Activated naive CD8-positive, alpha-beta T cell treated with anti-CD3 and anti-CD28 coated beads, Interleukin-2, amount 10 ng/mL, durations not matched to agents 7 days and 5 days (primary cell): ENCODE results near the gene CSRNP3. TPM values are rescaled to one million over a fixed set of nuclear protein-coding genes. Genes with fewer than 3 reads are reported as not detected.
"Not testable (repeated sequence)": the region's sequence is repeated elsewhere in the genome, so short reads cannot be mapped to it uniquely, and the experiment has no call there.

ENCODE experiments used
- ATAC-seq: fragments of 150-1000 bp; cut with Tn5 transposase; one replicate; pipeline ENCODE4 v1.10.0; 2021; ENCODE audit warnings: low read depth, moderate library complexity
- POLR2A ChIA-PET: fragments of 350-600 bp; sonication (Branson Sonifier 250); formaldehyde crosslinking; loops from one replicate; lab custom pipeline; 2021; ENCODE audit warnings: antibody characterized with exemption; lab: Charles Lee
- DNase-seq: peaks from one replicate; pipeline ENCODE4 v3.0.0; 2021
- H3K27ac Mint-ChIP-seq: one replicate; pipeline ENCODE4 v1.8.0; 2022; ENCODE audit warnings: mild to moderate bottlenecking, mixed read lengths
- H3K27me3 Mint-ChIP-seq: one replicate; pipeline ENCODE4 v1.8.0; 2022; ENCODE audit warnings: mild to moderate bottlenecking, moderate library complexity, mixed read lengths
- H3K36me3 Mint-ChIP-seq: one replicate; pipeline ENCODE4 v1.8.0; 2021; ENCODE audit warnings: mild to moderate bottlenecking, mixed read lengths
- H3K4me1 Mint-ChIP-seq: one replicate; pipeline ENCODE4 v1.8.0; 2021; ENCODE audit warnings: mixed read lengths
- H3K4me3 Mint-ChIP-seq: one replicate; pipeline ENCODE4 v1.8.0; 2022; ENCODE audit warnings: mild to moderate bottlenecking, moderate library complexity, mixed read lengths
- H3K9me3 Mint-ChIP-seq: one replicate; pipeline ENCODE4 v1.8.0; 2021; ENCODE audit warnings: mixed read lengths
- total RNA-seq, 2 experiments: library from RNA; stranded (reverse); gene quantifications; one replicate each; pipeline ENCODE4 v1.2.3, GENCODE V29; 2021

The CSRNP3 gene
- total RNA-seq, 2 experiments from 2014 or later = not detected

DNA sequence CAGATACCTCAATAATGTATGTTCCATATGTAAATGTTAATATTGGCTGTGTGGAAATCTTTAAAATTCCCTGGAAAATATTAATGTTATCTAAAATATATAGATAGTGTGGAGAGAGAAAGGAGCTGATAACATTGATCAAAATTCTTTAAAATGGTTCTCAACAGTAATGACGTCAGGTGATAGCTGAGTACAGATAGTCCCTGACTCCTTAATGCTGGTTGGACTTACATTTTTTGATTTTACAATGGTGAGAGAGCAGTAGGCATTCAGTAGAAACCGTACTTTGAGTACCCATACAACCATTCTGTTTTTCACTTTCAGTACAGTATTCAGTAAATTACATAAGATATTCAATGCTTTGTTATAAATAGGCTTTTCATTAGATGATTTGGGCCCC lies 177.9 kb downstream of the CSRNP3 start:
- Mint-ChIP-seq H3K9me3 (no peaks in the 10 kb centered on the region), H3K27ac (no peak overlapping the region), H3K36me3 (no peaks in the 10 kb centered on the region), H3K4me3 (no peak overlapping the region), H3K4me1 (no peaks in the 10 kb centered on the region), H3K27me3 (peaks cover 12% of the 10 kb centered on the region)
- POLR2A ChIA-PET = no interaction called here
- no peak for ATAC-seq
- no peak for DNase-seq

DNA sequence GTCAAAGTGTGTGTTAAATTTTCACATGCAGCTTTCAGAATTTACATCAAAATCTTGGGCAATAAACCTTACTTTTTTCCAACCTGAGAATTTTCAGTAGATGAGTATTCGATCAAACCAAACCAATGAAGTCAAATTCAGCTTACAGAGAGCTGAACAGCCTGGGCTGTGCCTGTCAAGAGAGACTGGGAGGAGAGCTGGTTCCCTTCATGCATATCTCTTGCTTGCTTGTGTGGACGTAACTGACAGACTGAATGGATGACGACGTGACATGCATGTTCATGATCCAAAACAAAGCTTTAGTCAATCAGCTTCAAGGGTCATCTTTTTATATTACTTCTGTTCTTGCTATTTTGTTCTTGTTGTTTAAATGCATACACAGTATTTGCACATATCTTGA lies 179.3 kb downstream of the CSRNP3 start:
- ATAC-seq (no peak), DNase-seq (no peak)
- POLR2A ChIA-PET = no interaction called here
- Mint-ChIP-seq H3K27ac (no peak overlapping the region), H3K4me3 (no peak overlapping the region), H3K36me3 (no peaks in the 10 kb centered on the region), H3K9me3 (no peaks in the 10 kb centered on the region), H3K27me3 (peaks cover 9% of the 10 kb centered on the region), H3K4me1 (no peaks in the 10 kb centered on the region)

DNA sequence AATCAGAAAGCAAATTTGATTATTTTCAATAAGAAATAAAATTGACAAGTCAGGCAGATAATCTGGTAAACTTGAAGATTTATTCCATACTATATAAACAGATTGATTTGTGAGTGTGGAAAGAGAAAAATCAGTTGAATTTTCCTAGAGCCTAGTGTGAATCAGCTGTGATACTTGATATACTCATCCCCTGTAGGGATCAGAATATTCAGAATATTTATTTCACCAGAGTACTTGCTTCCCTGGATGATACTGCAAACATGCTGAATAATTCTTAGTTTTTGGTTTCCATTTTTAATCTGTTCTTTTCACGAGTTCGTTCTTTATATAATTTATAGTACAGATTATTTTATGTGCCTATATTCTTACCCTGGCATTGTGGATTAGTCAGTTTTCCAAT lies 181.7 kb downstream of the CSRNP3 start:
- no peaks in the 10 kb centered on the region for H3K4me1 Mint-ChIP-seq
- no peak overlapping the region for H3K4me3 Mint-ChIP-seq
- DNase-seq (no peak), ATAC-seq (no peak)
- H3K36me3 Mint-ChIP-seq = no peaks in the 10 kb centered on the region
- H3K27ac Mint-ChIP-seq = no peak overlapping the region
- no peaks in the 10 kb centered on the region for H3K9me3 Mint-ChIP-seq
- POLR2A ChIA-PET = no interaction called here
- peaks cover 7% of the 10 kb centered on the region for H3K27me3 Mint-ChIP-seq

DNA sequence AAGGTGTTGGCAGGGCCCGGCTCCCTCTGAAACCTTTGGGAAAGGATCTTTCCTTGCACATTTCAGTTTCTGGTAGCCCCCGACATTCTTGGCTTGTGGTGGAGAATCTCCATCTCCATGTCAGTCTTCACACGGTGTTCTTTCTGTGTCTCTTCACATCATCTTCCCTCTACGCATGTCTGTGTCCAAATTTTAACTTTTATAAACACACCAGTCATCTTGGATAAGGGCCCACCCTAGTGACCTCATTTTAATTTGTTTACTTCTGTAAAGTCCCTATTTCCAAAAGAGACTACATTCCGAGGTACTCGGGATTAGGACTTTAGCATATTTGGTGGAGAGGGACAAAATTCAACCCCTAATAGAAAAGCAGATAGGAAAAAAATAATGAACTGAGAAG lies 186.2 kb downstream of the CSRNP3 start:
- DNase-seq = no peak
- no peak for ATAC-seq
- Mint-ChIP-seq H3K27ac (no peak overlapping the region), H3K9me3 (no peaks in the 10 kb centered on the region), H3K4me3 (no peak overlapping the region), H3K36me3 (no peaks in the 10 kb centered on the region), H3K4me1 (no peaks in the 10 kb centered on the region), H3K27me3 (peaks cover 4% of the 10 kb centered on the region)
- POLR2A ChIA-PET = no interaction called here

DNA sequence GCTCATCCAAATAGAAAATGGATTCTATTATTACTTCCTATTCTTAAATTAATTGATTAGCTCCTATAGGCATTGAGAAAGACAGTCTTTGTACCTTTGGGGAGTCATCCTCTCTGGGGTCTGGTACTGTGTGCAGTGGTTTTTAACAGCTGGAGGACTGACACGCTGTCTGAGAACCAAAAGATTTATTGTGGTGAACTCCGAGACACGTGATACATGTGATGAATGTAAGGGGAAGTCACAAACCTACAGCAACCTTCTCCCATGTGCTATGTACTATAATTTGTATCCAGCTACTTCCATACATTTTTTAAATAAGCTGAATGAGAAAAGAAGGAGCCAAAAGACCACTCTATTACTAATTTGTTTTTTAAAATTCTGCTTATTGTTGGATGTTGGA lies 190.9 kb downstream of the CSRNP3 start:
- DNase-seq = no peak
- no peak overlapping the region for H3K4me3 Mint-ChIP-seq
- no peak for ATAC-seq
- no peaks in the 10 kb centered on the region for H3K27me3 Mint-ChIP-seq
- H3K9me3 Mint-ChIP-seq = no peaks in the 10 kb centered on the region
- no peaks in the 10 kb centered on the region for H3K36me3 Mint-ChIP-seq
- H3K27ac Mint-ChIP-seq = no peak overlapping the region
- H3K4me1 Mint-ChIP-seq = no peaks in the 10 kb centered on the region
- POLR2A ChIA-PET = no interaction called here

DNA sequence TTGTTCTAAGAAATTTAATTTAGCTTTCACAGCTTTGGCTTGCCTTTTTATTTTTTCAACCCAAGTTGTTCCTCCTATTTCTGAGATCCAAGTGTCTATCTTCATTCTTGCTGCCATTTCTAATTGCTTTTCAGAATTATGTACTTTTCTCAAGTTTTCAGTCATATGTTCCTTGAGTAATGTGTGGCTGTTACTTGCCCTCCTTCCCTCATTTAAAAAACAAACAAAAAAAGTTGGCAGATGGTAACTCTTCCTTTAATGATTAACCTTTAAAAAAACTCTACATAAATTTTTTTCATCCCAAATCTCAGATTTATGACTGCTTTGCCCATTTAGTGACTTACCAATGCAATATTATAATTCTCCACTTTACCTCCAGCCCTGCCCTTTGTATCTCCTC lies 193.2 kb downstream of the CSRNP3 start:
- H3K4me1 Mint-ChIP-seq = no peaks in the 10 kb centered on the region
- H3K4me3 Mint-ChIP-seq = no peak overlapping the region
- POLR2A ChIA-PET = no interaction called here
- no peak for DNase-seq
- no peaks in the 10 kb centered on the region for H3K27me3 Mint-ChIP-seq
- H3K9me3 Mint-ChIP-seq = peaks cover 3% of the 10 kb centered on the region
- no peaks in the 10 kb centered on the region for H3K36me3 Mint-ChIP-seq
- ATAC-seq = no peak
- no peak overlapping the region for H3K27ac Mint-ChIP-seq

DNA sequence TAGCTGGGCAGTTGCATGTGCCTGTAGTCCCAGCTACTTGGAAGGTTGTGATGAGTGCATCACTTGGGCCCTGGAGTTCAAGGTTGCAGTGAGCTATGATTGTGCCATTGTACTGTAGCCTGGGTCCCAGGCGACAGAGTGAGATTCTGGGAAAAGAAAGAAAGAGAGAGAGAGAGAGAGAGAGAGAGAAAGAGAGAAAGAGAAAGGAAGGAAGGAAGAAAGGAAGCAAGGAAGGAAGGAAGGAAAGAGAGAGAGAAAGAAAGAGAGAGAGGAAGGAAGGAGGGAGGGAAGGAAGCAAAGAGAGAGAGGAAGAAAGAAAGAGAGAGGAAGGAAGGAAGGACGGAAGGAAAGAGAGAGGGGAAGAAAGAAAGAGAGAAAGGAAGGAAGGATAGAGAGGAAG lies 196.1 kb downstream of the CSRNP3 start:
- POLR2A ChIA-PET = no interaction called here
- no peak for ATAC-seq
- H3K4me1 Mint-ChIP-seq = no peaks in the 10 kb centered on the region
- peaks cover 3% of the 10 kb centered on the region for H3K9me3 Mint-ChIP-seq
- no peaks in the 10 kb centered on the region for H3K27me3 Mint-ChIP-seq
- H3K27ac Mint-ChIP-seq = no peak overlapping the region
- DNase-seq = no peak
- H3K36me3 Mint-ChIP-seq = no peaks in the 10 kb centered on the region
- H3K4me3 Mint-ChIP-seq = no peak overlapping the region

DNA sequence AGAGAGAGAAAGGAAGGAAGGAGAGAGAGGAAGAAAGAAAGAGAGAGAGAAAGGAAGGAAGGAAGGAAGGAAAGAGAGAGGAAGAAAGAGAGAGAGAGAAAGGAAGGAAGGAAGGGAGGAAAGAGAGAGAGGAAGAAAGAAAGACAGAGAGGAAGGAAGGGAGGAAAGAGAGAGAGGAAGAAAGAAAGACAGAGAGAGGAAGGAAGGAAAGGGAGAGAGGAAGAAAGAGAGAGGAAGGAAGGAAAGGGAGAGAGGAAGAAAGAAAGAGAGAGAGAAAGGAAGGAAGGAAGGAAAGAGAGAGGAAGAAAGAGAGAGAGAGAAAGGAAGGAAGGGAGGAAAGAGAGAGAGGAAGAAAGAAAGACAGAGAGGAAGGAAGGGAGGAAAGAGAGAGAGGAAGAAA lies 196.6 kb downstream of the CSRNP3 start:
- H3K27me3 Mint-ChIP-seq, H3K4me3 Mint-ChIP-seq, H3K27ac Mint-ChIP-seq, DNase-seq, POLR2A ChIA-PET, H3K9me3 Mint-ChIP-seq, ATAC-seq, H3K4me1 Mint-ChIP-seq, H3K36me3 Mint-ChIP-seq: not testable (repeated sequence)

DNA sequence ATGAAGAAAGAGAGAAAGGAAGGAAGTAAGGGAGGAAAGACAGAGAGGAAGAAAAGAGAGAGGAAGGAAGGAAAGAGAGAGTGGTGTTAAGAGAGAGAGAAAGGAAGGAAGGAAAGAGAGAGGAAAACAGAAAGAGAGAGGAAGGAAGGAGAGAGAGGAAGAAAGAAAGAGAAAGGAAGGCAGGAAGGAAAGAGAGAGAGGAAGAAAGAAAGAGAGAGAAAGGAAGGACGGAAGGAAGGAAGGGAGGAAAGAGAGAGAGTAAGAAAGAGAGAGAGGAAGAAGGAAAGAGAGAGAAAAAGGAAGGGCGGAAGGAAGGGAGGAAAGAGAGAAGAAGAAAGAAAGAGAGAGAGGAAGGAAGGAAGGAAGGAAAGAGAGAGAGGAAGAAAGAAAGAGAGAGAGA lies 197.1 kb downstream of the CSRNP3 start:
- DNase-seq (no peak), ATAC-seq (no peak)
- Mint-ChIP-seq H3K4me1 (no peaks in the 10 kb centered on the region), H3K27ac (no peak overlapping the region), H3K9me3 (peaks cover 3% of the 10 kb centered on the region), H3K4me3 (no peak overlapping the region), H3K27me3 (no peaks in the 10 kb centered on the region), H3K36me3 (no peaks in the 10 kb centered on the region)
- POLR2A ChIA-PET = no interaction called here

DNA sequence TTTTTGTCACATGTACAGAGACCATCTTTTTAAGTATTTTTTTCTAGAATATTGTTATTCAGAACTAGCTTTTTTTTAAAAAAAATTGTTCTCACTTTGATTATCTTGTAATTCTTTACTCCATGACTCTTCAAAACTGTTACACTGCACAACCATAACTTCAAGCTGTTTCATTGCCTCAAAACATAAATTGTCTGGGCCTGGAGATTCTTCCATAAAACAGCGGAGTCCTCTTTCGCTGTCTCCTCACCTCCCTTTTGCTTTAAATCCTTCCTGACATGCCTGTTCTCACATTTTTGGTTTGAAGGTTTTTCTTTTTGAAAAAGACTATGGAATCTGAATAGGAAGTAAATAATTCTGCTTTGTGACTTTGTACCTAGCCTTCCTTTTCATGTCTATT lies 197.9 kb downstream of the CSRNP3 start:
- H3K27ac Mint-ChIP-seq = no peak overlapping the region
- H3K4me1 Mint-ChIP-seq = no peaks in the 10 kb centered on the region
- no peak overlapping the region for H3K4me3 Mint-ChIP-seq
- H3K36me3 Mint-ChIP-seq = no peaks in the 10 kb centered on the region
- H3K9me3 Mint-ChIP-seq = peaks cover 3% of the 10 kb centered on the region
- ATAC-seq (no peak), DNase-seq (no peak)
- H3K27me3 Mint-ChIP-seq = no peaks in the 10 kb centered on the region
- POLR2A ChIA-PET = no interaction called here

DNA sequence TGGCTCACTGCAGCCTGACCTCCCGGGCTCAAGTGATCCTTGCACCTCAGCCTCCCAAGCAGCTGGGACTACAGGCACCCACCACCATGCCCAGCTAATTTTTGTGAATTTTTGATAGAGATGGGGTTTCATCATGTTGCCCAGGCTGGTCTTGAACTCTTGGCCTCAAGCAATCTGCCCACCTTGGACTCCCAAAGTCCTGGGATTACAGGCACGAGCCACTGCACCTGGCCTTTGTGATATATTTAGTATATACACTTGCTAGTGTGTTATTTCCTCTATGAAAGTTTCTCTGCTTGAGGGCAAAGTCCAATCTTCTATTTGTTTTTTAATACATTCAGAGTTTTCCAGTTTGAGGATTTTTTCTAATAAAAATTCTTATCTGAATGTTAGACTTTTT lies 205.3 kb downstream of the CSRNP3 start:
- POLR2A ChIA-PET = no interaction called here
- DNase-seq = no peak
- Mint-ChIP-seq H3K36me3 (no peaks in the 10 kb centered on the region), H3K27me3 (peaks cover 4% of the 10 kb centered on the region), H3K9me3 (no peaks in the 10 kb centered on the region), H3K4me3 (no peak overlapping the region), H3K27ac (no peak overlapping the region), H3K4me1 (no peaks in the 10 kb centered on the region)
- no peak for ATAC-seq

DNA sequence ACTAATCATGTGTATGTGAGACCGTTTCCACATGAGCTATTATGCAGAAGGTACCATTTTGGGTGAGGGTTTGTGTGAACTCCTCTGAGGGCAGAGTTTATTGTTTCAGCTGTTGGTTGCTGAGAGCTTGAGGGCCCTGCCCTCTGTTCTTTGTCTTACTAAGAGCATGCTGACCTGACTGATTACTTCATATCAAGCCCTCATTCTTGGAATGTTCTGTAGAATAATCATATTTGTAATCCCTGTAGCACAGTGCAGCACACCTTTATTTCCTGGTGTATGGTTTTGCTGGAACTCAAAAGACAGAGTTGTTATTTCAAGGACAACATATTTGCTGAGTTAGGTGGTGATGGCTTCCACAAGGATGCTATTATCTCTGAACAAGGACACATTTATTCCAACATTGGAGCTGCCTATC lies 206.1 kb downstream of the CSRNP3 start:
- Mint-ChIP-seq H3K4me3 (no peak overlapping the region), H3K27me3 (peaks cover 4% of the 10 kb centered on the region), H3K36me3 (no peaks in the 10 kb centered on the region), H3K27ac (no peak overlapping the region), H3K9me3 (no peaks in the 10 kb centered on the region), H3K4me1 (no peaks in the 10 kb centered on the region)
- ATAC-seq (no peak), DNase-seq (no peak)
- POLR2A ChIA-PET = no interaction called here

DNA sequence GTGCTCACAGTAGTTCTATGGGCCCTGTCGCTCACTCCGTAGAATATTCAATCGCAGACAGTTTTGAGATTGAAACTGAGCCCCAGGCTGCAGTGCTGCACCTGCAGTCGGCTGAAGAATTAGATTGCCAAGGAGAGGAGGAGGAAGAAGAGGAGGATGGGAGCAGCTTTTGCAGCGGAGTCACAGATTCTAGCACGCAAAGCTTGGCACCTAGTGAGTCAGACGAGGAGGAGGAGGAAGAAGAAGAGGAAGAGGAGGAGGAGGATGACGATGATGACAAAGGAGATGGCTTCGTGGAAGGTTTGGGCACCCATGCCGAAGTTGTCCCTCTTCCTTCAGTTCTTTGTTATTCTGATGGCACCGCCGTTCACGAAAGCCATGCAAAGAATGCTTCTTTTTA lies 209.4 kb downstream of the CSRNP3 start:
- DNase-seq (no peak), ATAC-seq (no peak)
- Mint-ChIP-seq H3K36me3 (no peaks in the 10 kb centered on the region), H3K9me3 (no peaks in the 10 kb centered on the region), H3K27me3 (peaks cover 10% of the 10 kb centered on the region), H3K4me3 (no peak overlapping the region), H3K27ac (no peak overlapping the region), H3K4me1 (no peaks in the 10 kb centered on the region)
- POLR2A ChIA-PET = no interaction called here

DNA sequence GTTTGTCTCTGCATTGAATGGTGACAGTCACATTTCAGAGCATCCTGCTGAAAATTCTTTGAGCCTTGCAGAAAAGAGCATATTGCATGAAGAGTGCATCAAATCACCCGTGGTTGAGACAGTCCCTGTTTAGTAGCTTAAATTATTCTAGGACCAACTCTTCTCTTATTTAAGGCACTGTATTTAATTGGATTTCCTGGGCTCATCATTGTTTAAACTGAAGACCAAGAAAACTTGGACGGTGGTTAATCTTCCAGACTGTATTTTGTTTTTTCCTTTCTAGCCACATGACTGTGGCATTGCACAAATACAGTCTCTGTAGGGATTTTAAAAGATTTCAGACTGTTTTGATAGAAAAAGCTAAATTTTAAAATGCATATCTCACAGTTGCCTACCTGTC lies 210.1 kb downstream of the CSRNP3 start:
- H3K27ac Mint-ChIP-seq = no peak overlapping the region
- peaks cover 13% of the 10 kb centered on the region for H3K27me3 Mint-ChIP-seq
- H3K9me3 Mint-ChIP-seq = no peaks in the 10 kb centered on the region
- no peak for ATAC-seq
- no peak for DNase-seq
- no peak overlapping the region for H3K4me3 Mint-ChIP-seq
- H3K36me3 Mint-ChIP-seq = no peaks in the 10 kb centered on the region
- POLR2A ChIA-PET = no interaction called here
- no peaks in the 10 kb centered on the region for H3K4me1 Mint-ChIP-seq

DNA sequence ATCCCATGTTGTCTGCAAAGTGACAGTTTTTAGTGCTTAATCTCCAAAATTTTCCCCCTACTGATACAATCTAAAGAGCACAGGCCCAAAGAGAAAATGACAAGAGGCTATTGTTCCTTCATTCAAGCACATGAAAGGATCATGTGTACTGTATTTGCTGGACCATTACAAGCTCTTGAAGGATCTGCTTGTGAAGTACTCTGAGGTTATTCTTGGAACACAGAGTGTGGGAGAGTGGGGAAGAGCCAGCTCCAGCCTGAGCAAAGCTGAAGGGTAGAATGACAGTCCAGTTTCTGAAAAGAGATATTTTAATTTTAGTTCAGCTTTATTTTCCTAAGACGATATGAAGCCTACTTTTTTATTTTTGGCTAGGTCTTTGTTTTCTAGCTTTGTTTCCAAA lies 212.3 kb downstream of the CSRNP3 start:
- Mint-ChIP-seq H3K4me1 (no peaks in the 10 kb centered on the region), H3K27ac (no peak overlapping the region), H3K27me3 (peaks cover 9% of the 10 kb centered on the region), H3K36me3 (no peaks in the 10 kb centered on the region), H3K9me3 (no peaks in the 10 kb centered on the region), H3K4me3 (no peak overlapping the region)
- POLR2A ChIA-PET = no interaction called here
- ATAC-seq = no peak
- DNase-seq = no peak
